Skin of body (tissue), 2 donors: Measurements from ENCODE around the gene ALOX5. TPM values are rescaled to one million over a fixed set of nuclear protein-coding genes. Genes with fewer than 3 reads are reported as not detected.

ENCODE experiments used
- DNase-seq: peaks from one replicate; lab custom pipeline; 2025; lab: John Stamatoyannopoulos, UW
- total RNA-seq: library from RNA; depleted of rRNA; stranded (reverse); fragments of >200 nt; gene quantifications from one replicate; pipeline ENCODE4 v1.2.3, GENCODE V29; 2014

ALOX5 gene
- total RNA-seq, 1 donor from 2014 or later: 9.4 TPM

GRCh38 chr10:45442662-45443061 lies 68.6 kb downstream of the ALOX5 start:
- DNase-seq: no peak

- no peak for DNase-seq
Measured at GRCh38 chr10:45443101-45444009, 69.3 kb downstream of the ALOX5 start.

GRCh38 chr10:45444022-45444421 lies 70.0 kb downstream of the ALOX5 start:
- no peak for DNase-seq

- no peak for DNase-seq
Measured at GRCh38 chr10:45444976-45445898, 71.2 kb downstream of the ALOX5 start.

- no peak for DNase-seq
Measured at GRCh38 chr10:45446858-45447257, 72.8 kb downstream of the ALOX5 start.

- no peak for DNase-seq
Measured at GRCh38 chr10:45447416-45447815, 73.4 kb downstream of the ALOX5 start.

- DNase-seq: no peak
Measured at GRCh38 chr10:45450866-45451265, 76.8 kb downstream of the ALOX5 start.

GRCh38 chr10:45451407-45451806 lies 77.4 kb downstream of the ALOX5 start:
- no peak for DNase-seq

- DNase-seq: no peak
Measured at GRCh38 chr10:45452268-45452667, 78.3 kb downstream of the ALOX5 start.

GRCh38 chr10:45452743-45453452 lies 78.9 kb downstream of the ALOX5 start:
- DNase-seq: no peak

GRCh38 chr10:45453639-45454255 lies 79.7 kb downstream of the ALOX5 start:
- DNase-seq: no peak

- DNase-seq: no peak
Measured at GRCh38 chr10:45454262-45454661, 80.2 kb downstream of the ALOX5 start.

- DNase-seq: no peak
Measured at GRCh38 chr10:45454859-45455258, 80.8 kb downstream of the ALOX5 start.

- DNase-seq: no peak
Measured at GRCh38 chr10:45456233-45456632, 82.2 kb downstream of the ALOX5 start.

- no peak for DNase-seq
Measured at GRCh38 chr10:45456822-45457221, 82.8 kb downstream of the ALOX5 start.

GRCh38 chr10:45457487-45457886 lies 83.5 kb downstream of the ALOX5 start:
- DNase-seq: no peak

GRCh38 chr10:45460235-45460878 lies 86.3 kb downstream of the ALOX5 start:
- no peak for DNase-seq

- no peak for DNase-seq
Measured at GRCh38 chr10:45461034-45461433, 87.0 kb downstream of the ALOX5 start.

- DNase-seq: no peak
Measured at GRCh38 chr10:45463244-45464116, 89.5 kb downstream of the ALOX5 start.
